ENCODE data around the gene SRC.

- no peak for TF ChIP-seq CTCF (IDR thresholded peaks at IDR 0.05)
- no peak for TF ChIP-seq POLR2A (IDR thresholded peaks at IDR 0.05)
Observed at GRCh38 chr20:37325206-37325605, 20.7 kb upstream of the SRC start.

Measured in lower leg skin (tissue), 3 donors.